Astrocyte of the cerebellum (primary cell): ENCODE data around the gene BGLAP.
A peak's percentile ranks its signal among the peaks of the same experiment; 100 is the strongest.
"Not testable (repeated sequence)": the region's sequence is repeated elsewhere in the genome, so short reads cannot be mapped to it uniquely, and the experiment has no call there.

ENCODE experiments used
- DNase-seq: peaks from one replicate; pipeline ENCODE4 v3.0.0-alpha.2; 2011; ENCODE audit warnings: low read depth
- H3K4me3 ChIP-seq: 2 replicates; pipeline ENCODE4 v1.5.1; 2011; ENCODE audit warnings: mild to moderate bottlenecking, low read depth, low read length, moderate library complexity
- in situ Hi-C: cut with HindIII; loops from 2 replicates; pipeline ENCODE4 v1.10.0; 2017; ENCODE audit warnings: low sequenced_read_pairs
- TF ChIP-seq, protein P1 (sequence below): IDR thresholded peaks from 2 replicates; pipeline ENCODE4 v1.5.1; 2012; ENCODE audit warnings: low read length, low read depth, moderate library complexity, mild to moderate bottlenecking; ENCODE audit errors: missing control alignments

Gene BGLAP

DNA sequence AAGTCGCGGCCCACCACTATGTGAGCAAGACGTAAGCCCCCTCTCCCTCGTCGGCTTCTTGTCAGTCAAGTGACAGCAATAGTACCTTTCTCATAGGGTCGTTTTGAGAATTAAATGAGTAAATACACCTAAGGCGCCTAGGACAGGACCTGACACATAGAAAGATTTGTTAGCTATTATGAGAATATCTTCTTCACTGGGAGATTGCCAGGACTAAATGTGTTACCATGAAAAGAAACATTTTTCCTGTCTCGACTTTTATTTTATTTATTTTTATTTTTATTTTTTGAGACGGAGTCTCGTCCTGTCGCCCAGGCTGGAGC lies 28.4 kb upstream of the BGLAP start:
- no peak for DNase-seq
- peak overlapping the region; percentile 77 for H3K4me3 ChIP-seq
- in situ Hi-C loops: no loop called here
- TF ChIP-seq, protein P1, sequence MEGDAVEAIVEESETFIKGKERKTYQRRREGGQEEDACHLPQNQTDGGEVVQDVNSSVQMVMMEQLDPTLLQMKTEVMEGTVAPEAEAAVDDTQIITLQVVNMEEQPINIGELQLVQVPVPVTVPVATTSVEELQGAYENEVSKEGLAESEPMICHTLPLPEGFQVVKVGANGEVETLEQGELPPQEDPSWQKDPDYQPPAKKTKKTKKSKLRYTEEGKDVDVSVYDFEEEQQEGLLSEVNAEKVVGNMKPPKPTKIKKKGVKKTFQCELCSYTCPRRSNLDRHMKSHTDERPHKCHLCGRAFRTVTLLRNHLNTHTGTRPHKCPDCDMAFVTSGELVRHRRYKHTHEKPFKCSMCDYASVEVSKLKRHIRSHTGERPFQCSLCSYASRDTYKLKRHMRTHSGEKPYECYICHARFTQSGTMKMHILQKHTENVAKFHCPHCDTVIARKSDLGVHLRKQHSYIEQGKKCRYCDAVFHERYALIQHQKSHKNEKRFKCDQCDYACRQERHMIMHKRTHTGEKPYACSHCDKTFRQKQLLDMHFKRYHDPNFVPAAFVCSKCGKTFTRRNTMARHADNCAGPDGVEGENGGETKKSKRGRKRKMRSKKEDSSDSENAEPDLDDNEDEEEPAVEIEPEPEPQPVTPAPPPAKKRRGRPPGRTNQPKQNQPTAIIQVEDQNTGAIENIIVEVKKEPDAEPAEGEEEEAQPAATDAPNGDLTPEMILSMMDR: no peak

DNA sequence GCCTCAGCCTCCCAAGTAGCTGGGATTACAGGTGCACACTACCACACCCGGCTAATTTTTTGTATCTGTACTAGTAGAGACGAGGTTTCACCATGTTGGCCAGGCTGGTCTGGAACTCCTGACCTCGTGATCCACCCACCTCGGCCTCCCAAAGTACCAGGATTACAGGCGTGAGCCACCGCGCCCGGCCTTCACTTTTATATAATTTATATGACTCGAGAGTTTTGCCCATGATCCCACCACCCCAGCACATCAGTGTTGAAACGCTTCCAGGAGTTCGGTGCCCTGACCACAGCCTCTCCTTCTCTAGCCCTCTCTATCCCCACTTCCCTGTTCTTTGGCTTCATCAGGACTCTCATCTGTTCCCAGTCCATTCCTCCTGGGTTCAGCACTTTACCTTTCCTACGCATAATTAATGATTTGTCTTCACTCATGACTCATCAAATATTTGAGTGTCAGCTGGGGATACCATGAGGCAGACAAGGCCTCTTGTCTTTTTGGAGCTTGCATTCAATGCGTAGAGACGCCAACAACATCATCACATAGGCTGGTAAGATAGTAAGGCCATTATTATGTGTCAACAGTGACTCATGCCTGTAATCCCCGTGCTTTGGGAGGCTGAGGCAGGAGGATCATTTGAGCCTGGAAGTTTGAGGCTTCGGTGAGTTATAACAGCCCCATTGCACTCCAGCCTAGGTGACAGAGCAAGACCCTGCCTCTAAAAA lies 27.8 kb upstream of the BGLAP start:
- H3K4me3 ChIP-seq: peak overlapping the region; percentile 77
- TF ChIP-seq, protein P1: no peak
- no peak for DNase-seq
- in situ Hi-C loops: no loop called here

DNA sequence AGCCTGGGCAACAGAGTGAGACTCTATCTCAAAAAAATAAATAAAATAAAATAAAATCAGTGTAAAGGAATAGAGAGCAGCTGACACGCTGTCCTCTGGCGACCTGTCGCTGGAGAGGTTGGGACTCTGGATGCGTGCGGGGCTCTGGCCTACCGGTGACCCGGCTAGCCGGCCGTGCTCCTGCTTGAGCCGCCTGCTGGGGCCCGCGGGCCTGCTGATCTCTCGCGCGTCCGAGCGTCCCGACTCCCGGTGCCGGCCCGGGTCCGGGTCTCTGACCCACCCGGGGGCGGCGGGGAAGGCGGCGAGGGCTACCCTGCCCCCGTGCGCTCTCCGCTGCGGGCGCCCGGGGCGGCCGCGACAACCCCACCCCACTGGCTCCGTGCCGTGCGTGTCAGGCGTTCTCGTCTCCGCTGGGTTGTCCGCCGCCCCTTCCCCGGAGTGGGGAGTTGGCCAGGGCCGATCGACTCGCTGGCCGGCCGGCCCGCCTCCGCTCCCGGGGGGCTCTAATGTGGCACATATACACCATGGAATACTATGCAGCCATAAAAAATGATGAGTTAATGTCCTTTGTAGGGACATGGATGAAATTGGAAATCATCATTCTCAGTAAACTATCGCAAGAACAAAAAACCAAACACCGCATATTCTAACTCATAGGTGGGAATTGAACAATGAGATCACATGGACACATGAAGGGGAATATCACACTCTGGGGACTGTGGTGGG lies 25.5 kb upstream of the BGLAP start:
- in situ Hi-C loops, H3K4me3 ChIP-seq, DNase-seq: not testable (repeated sequence)

DNA sequence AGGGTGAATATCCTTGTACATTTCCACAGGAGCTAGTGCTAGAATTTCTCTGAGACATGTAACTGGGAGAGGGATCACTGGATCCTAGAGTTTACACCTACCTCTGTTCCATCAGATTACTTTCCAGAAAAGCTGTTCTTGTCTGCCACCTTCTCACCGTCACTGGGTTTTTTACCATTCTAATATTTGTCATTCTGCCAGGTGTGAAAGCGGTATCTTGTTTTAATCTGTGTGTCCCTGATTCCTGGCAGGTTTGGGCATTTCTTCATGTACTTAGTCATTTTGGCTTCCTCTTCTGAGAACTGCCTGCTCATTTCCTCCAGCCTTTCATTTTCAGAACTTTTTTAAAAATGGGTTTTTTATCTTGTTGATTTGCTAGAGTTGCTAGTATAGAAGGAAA lies 24.1 kb upstream of the BGLAP start:
- in situ Hi-C loops: no loop called here
- no peak for DNase-seq
- no peak overlapping the region for H3K4me3 ChIP-seq
- TF ChIP-seq, protein P1: no peak

DNA sequence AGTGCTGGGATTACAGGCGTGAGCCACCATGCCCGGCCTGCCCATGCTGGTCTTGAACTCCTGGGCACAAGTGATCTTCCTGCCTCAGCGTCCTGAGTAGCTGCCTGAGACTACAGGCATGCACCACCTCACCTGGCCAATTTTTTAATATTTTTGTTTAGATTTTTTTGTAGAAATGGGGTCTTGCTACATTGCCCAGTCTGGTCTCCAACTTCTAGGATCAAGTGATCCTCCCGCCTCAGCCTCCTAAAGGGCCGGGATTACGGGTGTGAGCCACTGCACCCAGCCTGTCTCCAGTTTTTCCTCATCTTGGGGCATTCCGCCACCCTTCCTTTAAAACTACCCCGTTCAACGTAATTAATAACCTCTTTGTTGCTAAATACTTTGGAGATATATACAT lies 21.8 kb upstream of the BGLAP start:
- in situ Hi-C loops: loop anchor here (10.0 kb wide), 1 partner anchor 85 kb away; no protein-coding TSS in a partner anchor
- no peak for DNase-seq
- TF ChIP-seq, protein P1: no peak
- no peak overlapping the region for H3K4me3 ChIP-seq

DNA sequence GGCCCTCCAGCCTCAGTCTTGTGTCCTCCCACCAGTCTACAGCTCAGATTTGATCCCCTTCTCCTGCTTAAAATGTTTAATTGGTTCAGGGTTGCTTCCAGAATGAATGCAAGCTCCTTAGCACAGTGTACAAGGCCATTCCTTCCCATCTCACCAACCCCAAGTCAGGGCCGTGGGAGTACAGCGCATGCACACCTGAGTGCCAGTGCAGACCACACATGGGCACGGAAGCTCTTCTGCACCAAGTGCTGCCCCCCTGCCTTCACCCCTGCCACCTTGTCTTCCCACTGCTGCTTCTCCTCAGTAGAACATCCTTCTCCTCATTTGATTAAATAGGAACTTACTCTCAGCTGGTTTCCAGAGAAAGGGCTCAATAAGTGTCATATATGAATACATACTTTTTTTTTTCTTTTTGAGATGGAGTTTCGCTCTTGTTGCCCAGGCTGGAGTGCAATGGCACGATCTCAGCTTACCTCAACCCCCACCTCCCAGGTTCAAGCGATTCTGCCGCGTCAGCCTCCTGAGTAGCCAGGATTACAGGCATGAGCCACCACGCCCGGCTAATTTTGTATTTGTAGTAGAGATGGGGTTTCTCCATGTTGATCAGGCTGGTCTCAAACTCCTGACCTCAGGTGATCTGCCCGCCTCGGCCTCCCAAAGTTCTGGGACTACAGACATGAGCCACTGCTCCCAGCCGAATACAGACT lies 19.8 kb upstream of the BGLAP start:
- in situ Hi-C loops: loop anchor here (10.0 kb wide), 1 partner anchor 87 kb away; no protein-coding TSS in a partner anchor
- TF ChIP-seq, protein P1: no peak
- H3K4me3 ChIP-seq: no peak overlapping the region
- DNase-seq: no peak

DNA sequence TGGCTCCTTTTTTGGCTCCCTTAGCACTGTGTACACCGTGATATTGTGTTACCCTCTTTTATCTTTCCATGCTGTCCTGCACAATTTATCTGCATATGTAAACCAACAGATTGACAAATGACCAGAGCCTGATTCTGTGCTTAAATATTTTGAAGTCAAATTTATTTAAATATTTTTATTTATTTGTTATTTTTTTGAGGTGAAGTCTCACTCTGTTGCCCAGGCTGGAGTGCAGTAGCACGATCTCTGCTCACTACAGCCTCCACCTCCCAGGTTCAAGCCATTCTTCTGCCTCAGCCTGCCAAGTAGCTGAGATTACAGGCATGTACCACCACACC lies 16.3 kb upstream of the BGLAP start:
- in situ Hi-C loops: loop anchor here (10.0 kb wide), 1 partner anchor 91 kb away; no protein-coding TSS in a partner anchor
- TF ChIP-seq, protein P1: no peak
- DNase-seq: no peak
- no peak overlapping the region for H3K4me3 ChIP-seq
